K562 (cell line): ENCODE measurements around the gene USP2. TPM values are rescaled to one million over a fixed set of nuclear protein-coding genes. Genes with fewer than 3 reads are reported as not detected.

Source experiments
- BRD9 ChIP-seq: fragments of 450-650 bp; IDR thresholded peaks from 2 replicates; pipeline ENCODE4 v1.6.1; 2018; ENCODE audit warnings: low read depth; ENCODE audit not compliant: partially characterized antibody
- CBFA2T2 ChIP-seq: fragments of 450-650 bp; conservative IDR thresholded peaks from 2 replicates; pipeline ENCODE4 v1.6.1; 2017; ENCODE audit warnings: mild to moderate bottlenecking
- EP300 ChIP-seq: IDR thresholded peaks from 2 replicates; pipeline ENCODE4 v1.6.1; 2012; ENCODE audit warnings: low read length, improper control_type of control experiment
- EP400 ChIP-seq: fragments of 450-650 bp; IDR thresholded peaks from 2 replicates; pipeline ENCODE4 v1.6.1; 2017; ENCODE audit warnings: antibody characterized with exemption, mild to moderate bottlenecking, moderate library complexity
- HDAC1 ChIP-seq, 2 experiments: fragments of 450-650 bp; IDR thresholded peaks; 2 replicates each; pipeline ENCODE4 v1.6.1; 2016 to 2017; ENCODE audit warnings: inconsistent platforms in 1 of 2, mild to moderate bottlenecking in 1 of 2, moderate library complexity in 1 of 2
- TBL1XR1 ChIP-seq, 2 experiments: IDR thresholded peaks; 2 replicates each; pipeline ENCODE4 v1.6.1; 2012; ENCODE audit warnings: improper control_type of control experiment in 2 of 2, low read length in 2 of 2, mild to moderate bottlenecking in 1 of 2
- ZBTB17 ChIP-seq: fragments of 450-650 bp; formaldehyde crosslinking; IDR thresholded peaks from 2 replicates; pipeline ENCODE4 v1.4.0; 2020; ENCODE audit warnings: mild to moderate bottlenecking
- ZFPM2 ChIP-seq: fragments of 250-450 bp; sonication (Bioruptor Pico); IDR thresholded peaks from 2 replicates; pipeline ENCODE4 v1.5.1; 2022; ENCODE audit warnings: mild to moderate bottlenecking
- ZKSCAN1 ChIP-seq: fragments of 150-350 bp; IDR thresholded peaks from 2 replicates; pipeline ENCODE4 v1.6.1; 2016; ENCODE audit warnings: low read depth, low read length
- ZSCAN29 ChIP-seq: fragments of 450-650 bp; IDR thresholded peaks from 2 replicates; pipeline ENCODE4 v1.6.1; 2017
- polyA plus RNA-seq, 8 experiments: library from polyadenylated mRNA; depleted of rRNA in 4 of 8; stranded (reverse) in 5 of 8; unstranded in 3 of 8; fragments of >200 nt; fragmentation: Nextera tagmentation in 2 of 8; fragmentation: Illumina TruSeq in 1 of 8; extraction: Ambion mirVana in 2 of 8; extraction: Trizol in 1 of 8; gene quantifications; 2 replicates each; pipeline versions ENCODE4 v1.2.1 to v1.2.3, GENCODE V29; 2011 to 2014; ENCODE audit warnings: inconsistent platforms in 1 of 8, missing spikeins in 1 of 8
- total RNA-seq, 7 experiments: library from RNA; depleted of rRNA in 6 of 7; stranded (reverse); fragments of >200 nt in 6 of 7; fragmentation: Illumina TruSeq in 2 of 7; extraction: Trizol in 2 of 7; gene quantifications; 2 replicates each; pipeline versions ENCODE4 v1.2.1 to v1.2.3, GENCODE V29; 2011 to 2021; ENCODE audit warnings: low replicate concordance in 1 of 7

The USP2 gene
- total and polyA plus RNA-seq, 9 of the 15 experiments (the other 6 are each of a cell fraction or from before 2014, with no cell fraction given): 2.8 to 16.9 (median 3.9) TPM

DNA sequence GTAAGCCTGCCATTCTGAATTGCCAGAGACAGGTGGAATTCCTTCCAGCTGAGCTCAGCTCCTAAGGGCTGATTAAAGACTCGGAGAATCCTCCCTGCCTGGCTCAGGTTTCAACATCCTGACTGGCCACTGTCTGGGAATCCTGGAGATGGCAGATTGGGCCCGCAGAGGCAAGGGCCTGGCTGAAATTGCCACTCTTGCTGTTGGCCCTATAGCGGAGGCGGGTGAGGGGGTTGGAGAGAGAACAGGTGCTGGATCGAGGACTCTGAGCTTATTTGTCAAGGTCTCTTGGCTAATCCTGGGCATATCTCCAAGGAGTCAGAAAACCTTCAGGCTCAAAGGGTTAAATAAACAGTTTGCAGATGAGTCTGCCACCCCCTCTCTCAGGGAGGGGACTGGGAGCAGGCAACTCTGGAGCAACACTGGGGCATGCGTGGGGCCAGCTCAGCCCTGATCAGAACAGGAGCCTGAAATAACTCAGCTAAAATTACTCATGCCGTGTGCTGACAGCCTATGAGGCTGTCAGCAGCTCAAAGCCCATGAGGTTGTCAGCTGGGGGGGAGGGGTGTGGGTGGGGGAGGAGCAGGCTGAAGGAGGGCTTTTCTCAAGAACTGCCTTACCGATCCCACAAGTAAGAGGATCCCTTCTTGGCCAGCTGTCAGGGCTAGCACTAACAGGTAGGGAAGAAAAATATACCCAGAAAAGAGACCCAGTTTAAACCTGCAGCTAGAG is 20.3 kb downstream of the USP2 start (continued):
- no peak for TF ChIP-seq EP400
- TF ChIP-seq ZSCAN29: no peak
- TF ChIP-seq TBL1XR1 (IDR thresholded peaks at IDR 0.05; ENCODE audit: low read length in 2 of 2): peak in 1 of 2 experiments; percentile 52; a peak in 1 of 4 replicates
- no peak for TF ChIP-seq ZBTB17 (CRISPR knock-in tag)
- TF ChIP-seq HDAC1 (IDR thresholded peaks at IDR 0.05): peak in 1 of 2 experiments; percentile 57; a peak in 2 of 4 replicates
- TF ChIP-seq ZFPM2: no peak
- no peak for TF ChIP-seq ZKSCAN1
- peak; percentile 44; the same call in 1 of the 2 replicates for TF ChIP-seq EP300
- peak; percentile 26; the same call in 1 of the 2 replicates for TF ChIP-seq CBFA2T2
- no peak for TF ChIP-seq BRD9
